ENCODE data around the gene SHISA5. TPM values are rescaled to one million over a fixed set of nuclear protein-coding genes. Genes with fewer than 3 reads are reported as not detected.
"Not testable (repeated sequence)": the region's sequence is repeated elsewhere in the genome, so short reads cannot be mapped to it uniquely, and the experiment has no call there.

Gene SHISA5
- total RNA-seq, 1 experiment from 2014 or later = 174 TPM

- H2AK5ac ChIP-seq (ENCODE audit: insufficient read length, low read length); H3K4me2 ChIP-seq (ENCODE audit: insufficient read depth, insufficient read length, low read length); H2BK5ac ChIP-seq (ENCODE audit: insufficient read length, low read length); H2AFZ ChIP-seq (ENCODE audit: low read length); H3K79me2 ChIP-seq (ENCODE audit: insufficient read depth, low read length); H3K4me3 Mint-ChIP-seq; H3K56ac ChIP-seq (ENCODE audit: insufficient read length, low read depth, low read length); DNase-seq; H3K79me1 ChIP-seq (ENCODE audit: insufficient read depth, low read depth, low read length, poor library complexity, severe bottlenecking); H3K4ac ChIP-seq (ENCODE audit: low read depth, low read length); H3K23ac ChIP-seq (ENCODE audit: insufficient read length, low read depth, low read length); H2BK12ac ChIP-seq (ENCODE audit: insufficient read length, low read depth, low read length); H4K5ac ChIP-seq (ENCODE audit: insufficient read length, low read depth, low read length); H4K20me1 ChIP-seq (ENCODE audit: control insufficient read depth, insufficient read depth, insufficient read length); H3K27me3 ChIP-seq (ENCODE audit: insufficient read depth, low read length); H3K9me3 ChIP-seq (ENCODE audit: control insufficient read depth, low read depth, low read length); H3T11ph ChIP-seq (ENCODE audit: low read length); H3K23me2 ChIP-seq (ENCODE audit: insufficient read length, low read depth, low read length, poor library complexity, severe bottlenecking); H3K27me3 Mint-ChIP-seq (ENCODE audit: low read depth); H2BK20ac ChIP-seq (ENCODE audit: low read depth, low read length, poor library complexity, severe bottlenecking); H3K14ac ChIP-seq (ENCODE audit: insufficient read depth, low read length); H3K27ac Mint-ChIP-seq; H3K18ac ChIP-seq (ENCODE audit: insufficient read length, low read depth, low read length); H4K91ac ChIP-seq (ENCODE audit: insufficient read length, low read depth, low read length); H3K36me3 Mint-ChIP-seq (ENCODE audit: insufficient read depth in 1 of 3, low read depth in 3 of 3); H2BK15ac ChIP-seq (ENCODE audit: low read depth, low read length); H4K8ac ChIP-seq (replicated peaks; ENCODE audit: insufficient read length, low read depth, low read length); H3K27ac ChIP-seq (ENCODE audit: insufficient read length, low read depth, low read length); H3K4me1 ChIP-seq (ENCODE audit: insufficient read depth, low read length); H2BK120ac ChIP-seq (ENCODE audit: low read depth, low read length, poor library complexity, severe bottlenecking); H3K9ac ChIP-seq (ENCODE audit: extremely low read depth, insufficient read length, low read length); H3K9me3 Mint-ChIP-seq: not testable (repeated sequence)
- no CpG with 5 or more reads among the region's 11 CpGs for WGBS (ENCODE audit: extremely low coverage, insufficient read length, low lambda C conversion rate)
- peaks cover 22% of the 10 kb centered on the region in 2 experiments for H3K4me1 Mint-ChIP-seq
Observed at GRCh38 chr3:48480891-48481290, 23.1 kb downstream of the SHISA5 start.

Measured in H9 (cell line).